GM12878 (cell line): ENCODE measurements around the gene SIGMAR1. TPM values are rescaled to one million over a fixed set of nuclear protein-coding genes. Genes with fewer than 3 reads are reported as not detected.

Experiments used
- ATAC-seq: fragments of 200-7000 bp; cut with Tn5 transposase; 3 replicates; pipeline ENCODE4 v1.9.1; 2020; ENCODE audit warnings: mild to moderate bottlenecking, moderate library complexity
- BruUV-seq: library from RNA; stranded (reverse); fragments of 400-500 nt; replicated peaks from 2 replicates; lab custom pipeline; 2021; lab: Mats Ljungman, UMichigan
- CTCF ChIA-PET: fragments of 300-600 bp; sonication (Branson Sonifier 250); formaldehyde crosslinking; extraction: SDS; loops from one replicate; lab custom pipeline; 2021; ENCODE audit warnings: inconsistent platforms; lab: Yijun Ruan, JAX
- POLR2A ChIA-PET: fragments of 350-600 bp; formaldehyde crosslinking; extraction: SDS; loops from one replicate; lab custom pipeline; 2021; ENCODE audit warnings: inconsistent platforms; lab: Charles Lee
- RAD21 ChIA-PET: fragments of 300-600 bp; sonication (Branson Sonifier 250); formaldehyde crosslinking; loops from one replicate; lab custom pipeline; 2023; ENCODE audit warnings: antibody characterized with exemption; ENCODE audit not compliant: unreplicated experiment; lab: Charles Lee
- SMC1A ChIA-PET: fragments of 300-600 bp; sonication (Branson Sonifier 250); formaldehyde crosslinking; loops from one replicate; lab custom pipeline; 2023; ENCODE audit not compliant: unreplicated experiment, uncharacterized antibody; lab: Charles Lee
- DNase-seq: peaks from one replicate; pipeline ENCODE4 v3.0.0-alpha.2; 2011; ENCODE audit warnings: low read depth, low spot score
- FAIRE-seq: peaks from 3 replicates; lab custom pipeline; 2011; peaks lifted over from hg19 to GRCh38; lab: Jason Lieb, UNC
- H2AFZ ChIP-seq: 2 replicates; pipeline ENCODE4 v1.6.0; 2011; ENCODE audit warnings: low read depth, low read length, control low read depth; ENCODE audit not compliant: control insufficient read depth
- H3K27ac ChIP-seq: 2 replicates; pipeline ENCODE4 v1.5.1; 2011; ENCODE audit warnings: control low read depth; ENCODE audit not compliant: control insufficient read depth, insufficient read depth
- H3K27me3 ChIP-seq, 2 experiments: replicated peaks in 1 of 2; 2 replicates each; pipeline versions ENCODE4 v1.6.0 to v1.6.1; 2011; ENCODE audit warnings: low read length in 1 of 2; ENCODE audit not compliant: control insufficient read depth in 2 of 2, insufficient read depth in 2 of 2
- H3K36me3 ChIP-seq, 2 experiments: 2 replicates each; pipeline ENCODE4 v1.5.1; 2011; ENCODE audit warnings: low read length in 1 of 2; ENCODE audit not compliant: control insufficient read depth in 2 of 2, insufficient read depth in 2 of 2
- H3K4me1 ChIP-seq: 2 replicates; pipeline ENCODE4 v1.6.1; 2011; ENCODE audit warnings: mild to moderate bottlenecking, low read length, moderate library complexity, mixed read lengths; ENCODE audit not compliant: control insufficient read depth, insufficient read depth
- H3K4me2 ChIP-seq: 2 replicates; pipeline ENCODE4 v1.6.0; 2011; ENCODE audit warnings: control low read depth; ENCODE audit not compliant: control insufficient read depth, insufficient read depth
- H3K4me3 ChIP-seq: fragments of 200-600 bp; sonication (generic); 2 replicates; pipeline ENCODE4 v1.5.1; 2016
- H3K79me2 ChIP-seq: 2 replicates; pipeline ENCODE4 v1.6.0; 2011; ENCODE audit warnings: low read length; ENCODE audit not compliant: control insufficient read depth, insufficient read depth
- H3K9ac ChIP-seq: 2 replicates; pipeline ENCODE4 v1.8.0; 2011; ENCODE audit warnings: low read length, control low read depth, mixed read lengths; ENCODE audit not compliant: control insufficient read depth, insufficient read depth
- H3K9me3 ChIP-seq: replicated peaks from 3 replicates; pipeline ENCODE4 v1.5.1; 2011; ENCODE audit warnings: mild to moderate bottlenecking, low read length; ENCODE audit not compliant: control insufficient read depth, insufficient read depth
- H4K20me1 ChIP-seq: 2 replicates; pipeline ENCODE4 v1.6.0; 2011; ENCODE audit not compliant: control insufficient read depth, insufficient read depth
- BMI1 ChIP-seq: fragments of 450-650 bp; IDR thresholded peaks from 2 replicates; pipeline ENCODE4 v1.6.1; 2016; ENCODE audit warnings: mild to moderate bottlenecking, moderate library complexity, borderline replicate concordance
- HDGF ChIP-seq: fragments of 450-650 bp; IDR thresholded peaks from 2 replicates; pipeline ENCODE4 v1.6.1; 2016; ENCODE audit warnings: antibody characterized with exemption
- KLF5 ChIP-seq: fragments of 450-650 bp; IDR thresholded peaks from 2 replicates; pipeline ENCODE4 v1.6.1; 2014; ENCODE audit warnings: mild to moderate bottlenecking; ENCODE audit not compliant: partially characterized antibody
- NBN ChIP-seq: fragments of 450-650 bp; IDR thresholded peaks from 2 replicates; pipeline ENCODE4 v1.6.1; 2016
- SMAD1 ChIP-seq: fragments of 450-650 bp; IDR thresholded peaks from 2 replicates; pipeline ENCODE4 v1.6.1; 2018; ENCODE audit warnings: mild to moderate bottlenecking, low read depth; ENCODE audit not compliant: partially characterized antibody
- WGBS: methylation state at CpG from one replicate; pipeline ENCODE4 v1.1.6; 2016; ENCODE audit warnings: low lambda C conversion rate; ENCODE audit not compliant: insufficient replicate concordance, insufficient coverage; ENCODE audit errors: missing lambda C conversion rate; 5-methylcytosine and 5-hydroxymethylcytosine counted together
- in situ Hi-C: fragments of 300-500 bp; cut with MboI; formaldehyde crosslinking; loops from 9 replicates; pipeline ENCODE4 v1.14.3; 2018; ENCODE audit warnings: mixed read lengths
- intact Hi-C: fragments of 100-400 bp; cut with micrococcal nuclease; formaldehyde crosslinking; loops from one replicate; pipeline ENCODE4 v1.14.2; 2022; ENCODE audit not compliant: unreplicated experiment
- polyA plus RNA-seq, 11 experiments: library from polyadenylated mRNA; depleted of rRNA in 4 of 11; unstranded in 6 of 11; stranded (reverse) in 5 of 11; fragments of >200 nt; fragmentation: Nextera tagmentation in 4 of 11; fragmentation: Illumina TruSeq in 1 of 11; extraction: Ambion mirVana in 4 of 11; extraction: Trizol in 1 of 11; gene quantifications; 1 replicate in 1 of 11; 2 replicates in 10 of 11; pipeline versions ENCODE4 v1.2.1 to v1.2.3, GENCODE V29; 2011 to 2016; ENCODE audit warnings: inconsistent platforms in 2 of 11, missing spikeins in 2 of 11, low read depth in 1 of 11
- total RNA-seq, 4 experiments: library from RNA; depleted of rRNA in 3 of 4; stranded (reverse); fragments of >200 nt in 3 of 4; fragmentation: Illumina TruSeq in 1 of 4; extraction: Trizol in 1 of 4; gene quantifications; 2 replicates each; pipeline versions ENCODE4 v1.2.1 to v1.2.3, GENCODE V29; 2013 to 2021
- TF ChIP-seq, protein P1 (sequence below): fragments of 450-650 bp; IDR thresholded peaks from 2 replicates; pipeline ENCODE4 v1.6.1; 2014; ENCODE audit warnings: mild to moderate bottlenecking

The SIGMAR1 gene
- total and polyA plus RNA-seq, 10 of the 15 experiments (the other 5 are each of a cell fraction or from before 2014, with no cell fraction given): 7.1 to 133 (median 69.5) TPM

DNA sequence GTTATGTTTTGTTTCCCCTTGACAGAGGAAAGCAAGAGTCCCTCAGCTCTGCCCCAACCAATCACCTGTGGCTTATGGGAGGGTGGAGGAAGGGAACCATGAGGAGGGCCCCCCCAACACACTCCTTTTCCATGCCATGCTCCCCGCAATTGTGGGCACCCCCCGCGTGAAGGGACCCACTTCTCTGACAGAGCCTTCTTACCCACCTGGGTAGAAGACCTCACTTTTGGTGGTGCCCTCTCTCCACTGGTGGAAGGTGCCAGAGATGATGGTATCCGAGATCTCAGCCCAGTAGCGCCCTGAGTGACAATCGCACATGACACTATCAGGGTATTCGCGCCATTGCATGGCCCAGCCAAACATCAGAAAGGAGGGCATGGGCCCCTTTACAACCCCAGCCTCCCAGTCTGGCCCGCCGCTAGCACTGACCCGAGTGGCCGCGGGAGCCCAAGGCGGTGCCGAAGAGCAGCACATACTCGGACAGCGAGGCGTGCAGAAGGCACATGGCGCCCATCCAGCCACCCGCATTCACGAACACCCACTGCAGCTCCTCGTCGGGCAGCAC lies 714 bp downstream of the SIGMAR1 start (continued):
- TF ChIP-seq NBN (0 out of 2 replicates have a peak, but pooled peaks have one; percentile 15), HDGF (peak; percentile 44; the same call in 1 of the 2 replicates), BMI1 (no peak)

GRCh38 chr9:34635556-34635955 lies 2.0 kb downstream of the SIGMAR1 start:
- Histone ChIP-seq H3K27ac (no peak overlapping the region), H3K36me3 (peaks cover 2 to 6% of the 10 kb centered on the region in 2 experiments; a peak in 3 of 4 replicates), H3K79me2 (peaks cover 15% of the 10 kb centered on the region)
- SMC1A ChIA-PET: interaction anchor here (1.6 to 2.3 kb wide), 3 partner anchors 20 to 73 kb away, joined by 3 to 13 read pairs (median 5); partner anchors contain the start of gene RPP25L
- FAIRE-seq: no peak
- TF ChIP-seq KLF5 (no peak), SMAD1 (no peak)
- TF ChIP-seq, protein P1, sequence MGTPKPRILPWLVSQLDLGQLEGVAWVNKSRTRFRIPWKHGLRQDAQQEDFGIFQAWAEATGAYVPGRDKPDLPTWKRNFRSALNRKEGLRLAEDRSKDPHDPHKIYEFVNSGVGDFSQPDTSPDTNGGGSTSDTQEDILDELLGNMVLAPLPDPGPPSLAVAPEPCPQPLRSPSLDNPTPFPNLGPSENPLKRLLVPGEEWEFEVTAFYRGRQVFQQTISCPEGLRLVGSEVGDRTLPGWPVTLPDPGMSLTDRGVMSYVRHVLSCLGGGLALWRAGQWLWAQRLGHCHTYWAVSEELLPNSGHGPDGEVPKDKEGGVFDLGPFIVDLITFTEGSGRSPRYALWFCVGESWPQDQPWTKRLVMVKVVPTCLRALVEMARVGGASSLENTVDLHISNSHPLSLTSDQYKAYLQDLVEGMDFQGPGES: no peak
- TF ChIP-seq, all 136 proteins: peak for 0
- CTCF ChIA-PET: interaction anchor here (0.6 to 8.3 kb wide), 13 partner anchors 10 to 231 kb away, joined by 3 to 118 read pairs (median 13); partner anchors contain the start of genes DCTN3, GALT and RPP25L
- Histone ChIP-seq H2AFZ (no peak overlapping the region), H3K4me2 (peak overlapping the region; percentile 38; the same call in 1 of the 2 replicates), H3K4me1 (no peaks in the 10 kb centered on the region; the same call in none of the 2 replicates), H4K20me1 (no peaks in the 10 kb centered on the region; the same call in none of the 2 replicates), H3K9me3 (no peaks in the 10 kb centered on the region), H3K9ac (no peak overlapping the region), H3K27me3 (peaks cover 0 to 1% of the 10 kb centered on the region in 2 experiments; a peak in 2 of 4 replicates), H3K4me3 (no peak overlapping the region)
- in situ Hi-C loops: no loop called here
- ATAC-seq: no peak
- intact Hi-C loops: no loop called here
- no peak for DNase-seq
- TSS peak; percentile 78 for BruUV-seq
- 87% methylated on average over 14 of the region's 14 CpGs for WGBS
- POLR2A ChIA-PET: interaction anchor here (1.2 kb wide), 1 partner anchor 9 kb away, joined by 4 read pairs; no protein-coding TSS in a partner anchor
- RAD21 ChIA-PET: interaction anchor here (0.7 to 1.0 kb wide), 2 partner anchors 13 to 24 kb away, joined by 4 to 5 read pairs; partner anchors contain the start of gene RPP25L
